Measurements from ENCODE around the gene IPO11. TPM values are rescaled to one million over a fixed set of nuclear protein-coding genes. Genes with fewer than 3 reads are reported as not detected.

The IPO11 gene
- total RNA-seq, 5 donors from 2014 or later (not counting 1 experiment from before 2014, with no cell fraction given), result 17.4 to 25.7 (median 24.7) TPM

GRCh38 chr5:62589504-62589903 is 176.9 kb downstream of the IPO11 start:
- WGBS (ENCODE audit: insufficient coverage), result 96% methylated on average over 2 of the region's 2 CpGs
- H3K4me3 ChIP-seq (ENCODE audit: control insufficient read depth in 1 of 2, extremely low read depth in 1 of 2, low read length in 1 of 2), result no peak overlapping the region
- H3K27ac ChIP-seq (ENCODE audit: low read length), result no peak overlapping the region
- H3K36me3 ChIP-seq (ENCODE audit: control insufficient read depth in 2 of 2, extremely low read depth in 1 of 2, insufficient read depth in 1 of 2, low read length in 1 of 2), result peaks cover 5 to 12% of the 10 kb centered on the region in 2 donors
- Mint-ChIP-seq H3K4me1 (peaks cover 14 to 23% (median 15%) of the 10 kb centered on the region in 3 donors), H3K36me3 (peaks cover 48% of the 10 kb centered on the region), H3K9me3 (no peaks in the 10 kb centered on the region), H3K4me3 (no peak overlapping the region), H3K27ac (no peak overlapping the region), H3K27me3 (no peaks in the 10 kb centered on the region)
- DNase-seq (no peak), ATAC-seq (replicated peaks in 1 of 4) (no peak)
- H3K27me3 ChIP-seq (replicated peaks in 1 of 2; ENCODE audit: control insufficient read depth in 2 of 2, extremely low read depth in 1 of 2, insufficient read depth in 2 of 2, low read length in 1 of 2), result no peaks in the 10 kb centered on the region
- H3K9me3 ChIP-seq, result no peaks in the 10 kb centered on the region
- ChIA-PET POLR2A (no interaction called here), CTCF (no interaction called here)
- peaks cover 0 to 6% of the 10 kb centered on the region in 2 experiments for H3K4me1 ChIP-seq (ENCODE audit: control insufficient read depth in 1 of 2, extremely low read depth in 1 of 2, insufficient read depth in 2 of 2, low read length in 2 of 2)

GRCh38 chr5:62590387-62590786 is 177.8 kb downstream of the IPO11 start:
- peaks cover 56% of the 10 kb centered on the region for H3K36me3 Mint-ChIP-seq
- DNase-seq, result no peak
- H3K4me1 ChIP-seq (ENCODE audit: control insufficient read depth in 1 of 2, extremely low read depth in 1 of 2, insufficient read depth in 2 of 2, low read length in 2 of 2), result peaks cover 0 to under 1% of the 10 kb centered on the region in 2 experiments
- no peak overlapping the region for H3K27ac Mint-ChIP-seq
- no peak overlapping the region for H3K27ac ChIP-seq (ENCODE audit: low read length)
- CTCF ChIA-PET, result interaction anchor here in 1 of 2 donors (0.6 kb wide), 1 partner anchor 52 kb away, joined by 3 read pairs; no protein-coding TSS in a partner anchor
- H3K4me3 Mint-ChIP-seq, result no peak overlapping the region
- no peaks in the 10 kb centered on the region for H3K9me3 ChIP-seq
- H3K4me1 Mint-ChIP-seq, result peaks cover 6 to 19% (median 9%) of the 10 kb centered on the region in 3 donors
- WGBS (ENCODE audit: insufficient coverage), result no CpG with 5 or more reads among the region's 2 CpGs
- H3K27me3 ChIP-seq (replicated peaks in 1 of 2; ENCODE audit: control insufficient read depth in 2 of 2, extremely low read depth in 1 of 2, insufficient read depth in 2 of 2, low read length in 1 of 2), result no peaks in the 10 kb centered on the region
- H3K9me3 Mint-ChIP-seq, result no peaks in the 10 kb centered on the region
- H3K27me3 Mint-ChIP-seq, result no peaks in the 10 kb centered on the region
- H3K4me3 ChIP-seq (ENCODE audit: control insufficient read depth in 1 of 2, extremely low read depth in 1 of 2, low read length in 1 of 2), result no peak overlapping the region
- POLR2A ChIA-PET, result no interaction called here
- no peak for ATAC-seq (replicated peaks in 1 of 4)
- peaks cover 5 to 13% of the 10 kb centered on the region in 2 donors for H3K36me3 ChIP-seq (ENCODE audit: control insufficient read depth in 2 of 2, extremely low read depth in 1 of 2, insufficient read depth in 1 of 2, low read length in 1 of 2)

GRCh38 chr5:62592558-62592957 is 180.0 kb downstream of the IPO11 start:
- no peaks in the 10 kb centered on the region for H3K27me3 Mint-ChIP-seq
- Histone ChIP-seq H3K27ac (ENCODE audit: low read length) (no peak overlapping the region), H3K4me3 (ENCODE audit: control insufficient read depth in 1 of 2, extremely low read depth in 1 of 2, low read length in 1 of 2) (no peak overlapping the region), H3K27me3 (replicated peaks in 1 of 2; ENCODE audit: control insufficient read depth in 2 of 2, extremely low read depth in 1 of 2, insufficient read depth in 2 of 2, low read length in 1 of 2) (no peaks in the 10 kb centered on the region), H3K4me1 (ENCODE audit: control insufficient read depth in 1 of 2, extremely low read depth in 1 of 2, insufficient read depth in 2 of 2, low read length in 2 of 2) (no peaks in the 10 kb centered on the region), H3K36me3 (ENCODE audit: control insufficient read depth in 2 of 2, extremely low read depth in 1 of 2, insufficient read depth in 1 of 2, low read length in 1 of 2) (peaks cover 5 to 13% of the 10 kb centered on the region in 2 donors), H3K9me3 (no peaks in the 10 kb centered on the region)
- DNase-seq, result no peak
- WGBS (ENCODE audit: insufficient coverage), result 70% methylated on average over 4 of the region's 8 CpGs
- ChIA-PET POLR2A (no interaction called here), CTCF (interaction anchor here in 1 of 2 donors (0.6 kb wide), 1 partner anchor 208 kb away, joined by 5 read pairs; no protein-coding TSS in a partner anchor)
- no peaks in the 10 kb centered on the region for H3K9me3 Mint-ChIP-seq
- H3K27ac Mint-ChIP-seq, result no peak overlapping the region
- peaks cover 0 to 19% (median 2%) of the 10 kb centered on the region in 3 donors for H3K4me1 Mint-ChIP-seq
- H3K4me3 Mint-ChIP-seq, result no peak overlapping the region
- ATAC-seq (replicated peaks in 1 of 4), result no peak
- H3K36me3 Mint-ChIP-seq, result peaks cover 54% of the 10 kb centered on the region

- DNase-seq (no peak), ATAC-seq (replicated peaks in 1 of 4) (no peak)
- ChIA-PET CTCF (interaction anchor here in 1 of 2 donors (0.8 kb wide), 1 partner anchor 8 kb away, joined by 3 read pairs; no protein-coding TSS in a partner anchor), POLR2A (no interaction called here)
- Histone ChIP-seq H3K4me3 (ENCODE audit: control insufficient read depth in 1 of 2, extremely low read depth in 1 of 2, low read length in 1 of 2) (no peak overlapping the region), H3K27ac (ENCODE audit: low read length) (no peak overlapping the region), H3K27me3 (replicated peaks in 1 of 2; ENCODE audit: control insufficient read depth in 2 of 2, extremely low read depth in 1 of 2, insufficient read depth in 2 of 2, low read length in 1 of 2) (no peaks in the 10 kb centered on the region), H3K36me3 (ENCODE audit: control insufficient read depth in 2 of 2, extremely low read depth in 1 of 2, insufficient read depth in 1 of 2, low read length in 1 of 2) (peaks cover 5 to 13% of the 10 kb centered on the region in 2 donors), H3K9me3 (no peaks in the 10 kb centered on the region), H3K4me1 (ENCODE audit: control insufficient read depth in 1 of 2, extremely low read depth in 1 of 2, insufficient read depth in 2 of 2, low read length in 2 of 2) (no peaks in the 10 kb centered on the region)
- no CpG with 5 or more reads among the region's 1 CpG for WGBS (ENCODE audit: insufficient coverage)
- Mint-ChIP-seq H3K9me3 (no peaks in the 10 kb centered on the region), H3K4me3 (no peak overlapping the region), H3K27ac (no peak overlapping the region), H3K36me3 (peaks cover 54% of the 10 kb centered on the region), H3K27me3 (no peaks in the 10 kb centered on the region), H3K4me1 (peaks cover 0 to 21% (median 2%) of the 10 kb centered on the region in 3 donors)
Measured at GRCh38 chr5:62593331-62593730, 180.8 kb downstream of the IPO11 start.

GRCh38 chr5:62594364-62594984 is 181.9 kb downstream of the IPO11 start:
- Histone ChIP-seq H3K9me3 (no peaks in the 10 kb centered on the region), H3K4me1 (ENCODE audit: control insufficient read depth in 1 of 2, extremely low read depth in 1 of 2, insufficient read depth in 2 of 2, low read length in 2 of 2) (no peaks in the 10 kb centered on the region), H3K36me3 (ENCODE audit: control insufficient read depth in 2 of 2, extremely low read depth in 1 of 2, insufficient read depth in 1 of 2, low read length in 1 of 2) (peaks cover 5 to 13% of the 10 kb centered on the region in 2 donors), H3K27me3 (replicated peaks in 1 of 2; ENCODE audit: control insufficient read depth in 2 of 2, extremely low read depth in 1 of 2, insufficient read depth in 2 of 2, low read length in 1 of 2) (no peaks in the 10 kb centered on the region), H3K27ac (ENCODE audit: low read length) (no peak overlapping the region), H3K4me3 (ENCODE audit: control insufficient read depth in 1 of 2, extremely low read depth in 1 of 2, low read length in 1 of 2) (no peak overlapping the region)
- no peak for DNase-seq
- peaks cover 42% of the 10 kb centered on the region for H3K36me3 Mint-ChIP-seq
- H3K27ac Mint-ChIP-seq, result no peak overlapping the region
- H3K9me3 Mint-ChIP-seq, result no peaks in the 10 kb centered on the region
- WGBS (ENCODE audit: insufficient coverage), result 100% methylated on average over 1 of the region's 3 CpGs
- no peak for ATAC-seq (replicated peaks in 1 of 4)
- ChIA-PET POLR2A (no interaction called here), CTCF (interaction anchor here in 1 of 2 donors (0.6 kb wide), 1 partner anchor 101 kb away, joined by 4 read pairs; no protein-coding TSS in a partner anchor)
- H3K4me3 Mint-ChIP-seq, result no peak overlapping the region
- H3K27me3 Mint-ChIP-seq, result no peaks in the 10 kb centered on the region
- peaks cover 0 to 29% (median 2%) of the 10 kb centered on the region in 3 donors for H3K4me1 Mint-ChIP-seq

GRCh38 chr5:62596096-62596495 is 183.5 kb downstream of the IPO11 start:
- no peak overlapping the region for H3K4me3 Mint-ChIP-seq
- ATAC-seq (replicated peaks in 1 of 4) (no peak), DNase-seq (no peak)
- H3K9me3 ChIP-seq, result no peaks in the 10 kb centered on the region
- H3K4me3 ChIP-seq (ENCODE audit: control insufficient read depth in 1 of 2, extremely low read depth in 1 of 2, low read length in 1 of 2), result no peak overlapping the region
- no peaks in the 10 kb centered on the region for H3K4me1 ChIP-seq (ENCODE audit: control insufficient read depth in 1 of 2, extremely low read depth in 1 of 2, insufficient read depth in 2 of 2, low read length in 2 of 2)
- peaks cover 41% of the 10 kb centered on the region for H3K36me3 Mint-ChIP-seq
- H3K36me3 ChIP-seq (ENCODE audit: control insufficient read depth in 2 of 2, extremely low read depth in 1 of 2, insufficient read depth in 1 of 2, low read length in 1 of 2), result peaks cover 5 to 13% of the 10 kb centered on the region in 2 donors
- ChIA-PET CTCF (no interaction called here), POLR2A (no interaction called here)
- no CpG with 5 or more reads among the region's 1 CpG for WGBS (ENCODE audit: insufficient coverage)
- no peaks in the 10 kb centered on the region for H3K27me3 ChIP-seq (replicated peaks in 1 of 2; ENCODE audit: control insufficient read depth in 2 of 2, extremely low read depth in 1 of 2, insufficient read depth in 2 of 2, low read length in 1 of 2)
- H3K27ac ChIP-seq (ENCODE audit: low read length), result no peak overlapping the region
- H3K9me3 Mint-ChIP-seq, result no peaks in the 10 kb centered on the region
- no peak overlapping the region for H3K27ac Mint-ChIP-seq
- H3K27me3 Mint-ChIP-seq, result no peaks in the 10 kb centered on the region
- H3K4me1 Mint-ChIP-seq, result peaks cover 0 to 43% (median 5%) of the 10 kb centered on the region in 3 donors

Measured in T-cell (primary cell).